Measurements from ENCODE around the gene PTAFR.

The PTAFR gene

DNA sequence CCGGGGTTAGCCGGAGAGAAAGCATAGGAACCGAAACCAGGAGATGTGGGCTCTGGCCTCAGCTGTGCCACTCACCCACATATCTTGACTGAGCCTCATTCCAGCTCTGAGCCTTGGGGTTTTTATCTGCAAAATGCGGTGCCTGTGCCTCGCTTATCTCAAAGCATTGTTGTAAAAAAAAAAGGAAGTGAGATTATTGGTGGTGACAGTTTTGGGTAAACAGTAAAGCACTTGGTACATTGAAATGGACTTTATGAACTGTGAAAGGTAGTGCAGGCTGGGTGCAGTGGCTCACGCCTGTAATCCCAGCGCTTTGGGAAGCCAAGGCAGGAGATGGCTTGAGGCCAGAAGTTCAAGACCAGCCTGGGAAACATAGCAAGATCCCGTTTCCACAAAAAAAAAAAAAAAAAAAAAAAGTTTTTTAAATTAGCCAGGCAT is 3.8 kb downstream of the PTAFR start:
- H3K9ac ChIP-seq: no peak overlapping the region
- peak overlapping the region; percentile 27; the same call in 1 of the 2 replicates for H3K27ac ChIP-seq

DNA sequence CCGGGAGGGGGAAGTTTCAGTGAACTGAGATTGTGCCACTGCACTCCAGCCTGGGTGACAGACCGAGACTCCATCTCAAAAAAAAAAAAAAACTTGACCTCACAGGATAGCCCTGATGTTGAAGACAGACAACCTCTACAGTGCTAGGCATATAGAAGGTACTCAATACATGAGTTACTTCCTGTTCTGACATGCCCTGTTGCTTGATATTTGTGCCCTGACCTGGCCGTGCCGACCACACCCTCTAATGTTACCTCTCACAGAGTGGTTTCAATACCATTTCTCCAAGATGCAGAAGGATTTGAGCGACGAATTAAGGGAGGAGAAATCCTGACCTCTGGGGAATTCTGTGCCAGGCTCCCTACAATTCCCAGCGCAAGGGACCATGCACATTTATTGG is 5.2 kb downstream of the PTAFR start:
- no peak overlapping the region for H3K27ac ChIP-seq
- no peak overlapping the region for H2AFZ ChIP-seq (ENCODE audit: low read depth)
- H3K4me2 ChIP-seq: no peak overlapping the region
- no peaks in the 10 kb centered on the region for H4K20me1 ChIP-seq (ENCODE audit: insufficient read depth)
- no peak overlapping the region for H3K9ac ChIP-seq
- no peaks in the 10 kb centered on the region for H3K79me2 ChIP-seq (ENCODE audit: insufficient read depth, low read depth)
- peaks cover 64% of the 10 kb centered on the region for H3K4me1 ChIP-seq (ENCODE audit: low read depth, poor library complexity, severe bottlenecking)
- H3K36me3 ChIP-seq (ENCODE audit: insufficient read depth): no peaks in the 10 kb centered on the region
- H3K4me3 ChIP-seq (IDR thresholded peaks at IDR 0.05; ENCODE audit: insufficient read depth, low read depth, low read length): no peak overlapping the region
- H3K27me3 ChIP-seq (ENCODE audit: insufficient read depth, low read depth): no peaks in the 10 kb centered on the region
- TF ChIP-seq, protein P1, sequence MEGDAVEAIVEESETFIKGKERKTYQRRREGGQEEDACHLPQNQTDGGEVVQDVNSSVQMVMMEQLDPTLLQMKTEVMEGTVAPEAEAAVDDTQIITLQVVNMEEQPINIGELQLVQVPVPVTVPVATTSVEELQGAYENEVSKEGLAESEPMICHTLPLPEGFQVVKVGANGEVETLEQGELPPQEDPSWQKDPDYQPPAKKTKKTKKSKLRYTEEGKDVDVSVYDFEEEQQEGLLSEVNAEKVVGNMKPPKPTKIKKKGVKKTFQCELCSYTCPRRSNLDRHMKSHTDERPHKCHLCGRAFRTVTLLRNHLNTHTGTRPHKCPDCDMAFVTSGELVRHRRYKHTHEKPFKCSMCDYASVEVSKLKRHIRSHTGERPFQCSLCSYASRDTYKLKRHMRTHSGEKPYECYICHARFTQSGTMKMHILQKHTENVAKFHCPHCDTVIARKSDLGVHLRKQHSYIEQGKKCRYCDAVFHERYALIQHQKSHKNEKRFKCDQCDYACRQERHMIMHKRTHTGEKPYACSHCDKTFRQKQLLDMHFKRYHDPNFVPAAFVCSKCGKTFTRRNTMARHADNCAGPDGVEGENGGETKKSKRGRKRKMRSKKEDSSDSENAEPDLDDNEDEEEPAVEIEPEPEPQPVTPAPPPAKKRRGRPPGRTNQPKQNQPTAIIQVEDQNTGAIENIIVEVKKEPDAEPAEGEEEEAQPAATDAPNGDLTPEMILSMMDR (conservative IDR thresholded peaks at IDR 0.05; ENCODE audit: low read depth, low read length): no peak

More for the DNA sequence above, 3.8 kb downstream of the PTAFR start:
- H3K79me2 ChIP-seq (ENCODE audit: insufficient read depth, low read depth): no peaks in the 10 kb centered on the region
- peaks cover 64% of the 10 kb centered on the region for H3K4me1 ChIP-seq (ENCODE audit: low read depth, poor library complexity, severe bottlenecking)
- no peak overlapping the region for H3K4me3 ChIP-seq (IDR thresholded peaks at IDR 0.05; ENCODE audit: insufficient read depth, low read depth, low read length)
- no peaks in the 10 kb centered on the region for H4K20me1 ChIP-seq (ENCODE audit: insufficient read depth)
- TF ChIP-seq, protein P1 (conservative IDR thresholded peaks at IDR 0.05; ENCODE audit: low read depth, low read length): no peak
- no peaks in the 10 kb centered on the region for H3K36me3 ChIP-seq (ENCODE audit: insufficient read depth)
- H3K27me3 ChIP-seq (ENCODE audit: insufficient read depth, low read depth): no peaks in the 10 kb centered on the region
- H2AFZ ChIP-seq (ENCODE audit: low read depth): no peak overlapping the region
- H3K4me2 ChIP-seq: peak overlapping the region; percentile 38

DNA sequence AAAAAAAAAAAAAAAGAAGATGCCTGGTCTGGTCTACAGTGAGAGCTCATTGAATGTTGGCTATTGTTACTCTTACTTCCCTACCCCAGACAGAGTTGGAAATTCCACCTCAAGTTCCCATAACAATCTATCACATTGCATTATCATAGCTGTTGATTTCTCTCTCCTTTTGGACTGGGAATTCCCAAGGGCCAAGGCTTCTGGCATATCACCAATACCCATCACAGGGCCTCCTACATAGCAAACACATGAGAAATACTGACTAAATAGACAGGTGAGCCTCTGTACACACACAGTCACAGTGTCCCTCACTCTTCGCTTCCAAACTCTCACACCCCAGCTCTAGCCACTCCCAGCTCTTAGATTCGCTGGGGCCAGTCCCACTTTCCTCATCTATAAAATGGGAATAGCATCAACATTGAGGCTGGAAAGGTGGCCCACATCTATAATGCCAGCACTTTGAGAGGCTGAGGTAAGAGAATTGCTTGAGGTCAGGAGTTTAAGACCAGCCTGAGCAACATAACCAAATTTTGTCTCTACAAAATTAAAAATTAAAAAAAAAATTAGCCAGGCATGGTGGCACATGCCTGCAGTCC is 6.4 kb downstream of the PTAFR start:
- Histone ChIP-seq H3K27me3 (ENCODE audit: insufficient read depth, low read depth) (no peaks in the 10 kb centered on the region), H3K36me3 (ENCODE audit: insufficient read depth) (no peaks in the 10 kb centered on the region), H3K9ac (no peak overlapping the region), H3K79me2 (ENCODE audit: insufficient read depth, low read depth) (no peaks in the 10 kb centered on the region), H3K4me1 (ENCODE audit: low read depth, poor library complexity, severe bottlenecking) (peaks cover 64% of the 10 kb centered on the region), H3K4me2 (peak overlapping the region; percentile 53; the same call in 1 of the 2 replicates), H4K20me1 (ENCODE audit: insufficient read depth) (no peaks in the 10 kb centered on the region), H3K4me3 (IDR thresholded peaks at IDR 0.05; ENCODE audit: insufficient read depth, low read depth, low read length) (no peak overlapping the region), H3K27ac (no peak overlapping the region), H2AFZ (ENCODE audit: low read depth) (no peak overlapping the region)
- TF ChIP-seq, protein P1 (conservative IDR thresholded peaks at IDR 0.05; ENCODE audit: low read depth, low read length): no peak

DNA sequence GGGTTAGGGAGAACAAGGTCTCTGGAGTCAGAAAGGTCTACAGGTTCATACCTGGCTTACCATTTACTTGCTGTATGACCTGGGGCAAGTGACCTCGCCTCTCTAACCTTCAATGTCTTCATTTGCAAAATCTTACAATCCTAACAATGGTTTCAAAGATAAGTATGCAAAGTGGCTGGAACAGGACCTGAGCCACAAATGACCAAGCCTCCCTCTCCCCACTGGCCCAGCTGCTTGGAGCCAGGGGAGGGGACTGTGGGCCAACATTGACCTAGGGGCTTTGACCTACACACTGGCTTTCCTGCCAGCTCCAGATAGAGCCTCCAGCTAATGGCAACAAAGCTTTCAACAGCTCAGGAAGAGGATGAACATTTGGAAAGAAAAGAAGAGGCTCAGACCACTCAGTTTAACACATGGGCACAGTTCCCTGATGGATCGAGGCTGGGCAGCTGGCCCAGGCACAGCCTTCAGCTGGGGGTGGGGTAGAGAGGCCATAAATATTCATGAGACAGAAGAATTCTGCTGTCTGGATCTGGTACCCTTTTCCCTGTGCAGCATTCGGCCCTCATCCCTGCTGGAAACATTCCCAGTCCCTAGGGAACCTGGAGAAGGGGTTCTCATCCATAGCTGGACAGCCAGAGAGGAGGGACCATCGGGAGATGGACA is 12.9 kb downstream of the PTAFR start:
- Histone ChIP-seq H3K27me3 (ENCODE audit: insufficient read depth, low read depth) (no peaks in the 10 kb centered on the region), H4K20me1 (ENCODE audit: insufficient read depth) (no peaks in the 10 kb centered on the region), H3K79me2 (ENCODE audit: insufficient read depth, low read depth) (no peaks in the 10 kb centered on the region), H3K27ac (no peak overlapping the region), H3K9ac (no peak overlapping the region), H3K4me2 (no peak overlapping the region), H3K36me3 (ENCODE audit: insufficient read depth) (no peaks in the 10 kb centered on the region), H3K4me3 (IDR thresholded peaks at IDR 0.05; ENCODE audit: insufficient read depth, low read depth, low read length) (no peak overlapping the region), H3K4me1 (ENCODE audit: low read depth, poor library complexity, severe bottlenecking) (peaks cover 6% of the 10 kb centered on the region), H2AFZ (ENCODE audit: low read depth) (no peak overlapping the region)
- TF ChIP-seq, protein P1 (conservative IDR thresholded peaks at IDR 0.05; ENCODE audit: low read depth, low read length): no peak
